Amniotic stem cell (primary cell): ENCODE measurements around the gene ELL2.

Experiments used
- DNase-seq: peaks from one replicate; lab custom pipeline; 2025; lab: John Stamatoyannopoulos, UW

The ELL2 gene

GRCh38 chr5:95956021-95956899 is 5.4 kb downstream of the ELL2 start:
- no peak for DNase-seq

- DNase-seq, result no peak
Observed at GRCh38 chr5:95954716-95955115, 6.9 kb downstream of the ELL2 start.

- DNase-seq, result no peak
Observed at GRCh38 chr5:95953021-95953702, 8.5 kb downstream of the ELL2 start.

- DNase-seq, result no peak
Observed at GRCh38 chr5:95951916-95952315, 9.7 kb downstream of the ELL2 start.

- DNase-seq, result no peak
Observed at GRCh38 chr5:95949810-95950209, 11.8 kb downstream of the ELL2 start.

- DNase-seq, result no peak
Observed at GRCh38 chr5:95948631-95949030, 13.0 kb downstream of the ELL2 start.

- DNase-seq, result no peak
Observed at GRCh38 chr5:95946451-95946850, 15.2 kb downstream of the ELL2 start.

GRCh38 chr5:95942968-95943367 is 18.7 kb downstream of the ELL2 start:
- DNase-seq, result no peak

GRCh38 chr5:95942414-95942813 is 19.2 kb downstream of the ELL2 start:
- DNase-seq, result no peak

- DNase-seq, result no peak
Observed at GRCh38 chr5:95941756-95942155, 19.9 kb downstream of the ELL2 start.

GRCh38 chr5:95940758-95941682 is 20.6 kb downstream of the ELL2 start:
- DNase-seq, result no peak

GRCh38 chr5:95939465-95939864 is 22.2 kb downstream of the ELL2 start:
- no peak for DNase-seq

- DNase-seq, result no peak
Observed at GRCh38 chr5:95938766-95939165, 22.9 kb downstream of the ELL2 start.

- DNase-seq, result no peak
Observed at GRCh38 chr5:95938347-95938746, 23.3 kb downstream of the ELL2 start.

- no peak for DNase-seq
Observed at GRCh38 chr5:95937607-95938152, 24.0 kb downstream of the ELL2 start.

GRCh38 chr5:95936812-95937397 is 24.7 kb downstream of the ELL2 start:
- DNase-seq, result no peak

- DNase-seq, result no peak
Observed at GRCh38 chr5:95935553-95936100, 26.0 kb downstream of the ELL2 start.

GRCh38 chr5:95934207-95934804 is 27.3 kb downstream of the ELL2 start:
- no peak for DNase-seq

- DNase-seq, result no peak
Observed at GRCh38 chr5:95932941-95933340, 28.7 kb downstream of the ELL2 start.

GRCh38 chr5:95931079-95931833 is 30.4 kb downstream of the ELL2 start:
- no peak for DNase-seq
